GM23338 (cell line): ENCODE data around the gene PURA.

Experiments
- CREB1 ChIP-seq: fragments of 250-450 bp; sonication (Bioruptor Pico); IDR thresholded peaks from 2 replicates; pipeline ENCODE4 v1.5.0; 2020; ENCODE audit warnings: low read depth, mild to moderate bottlenecking, moderate library complexity
- EZH2 ChIP-seq: fragments of 200-600 bp; sonication (generic); IDR thresholded peaks from one replicate; pipeline ENCODE4 v1.8.0; 2017; ENCODE audit warnings: antibody characterized with exemption, mild to moderate bottlenecking, low read depth; ENCODE audit not compliant: unreplicated experiment
- EZH2phosphoT487 ChIP-seq: fragments of 200-600 bp; sonication (generic); IDR thresholded peaks from one replicate; pipeline ENCODE4 v1.8.1; 2018; ENCODE audit warnings: antibody characterized with exemption; ENCODE audit not compliant: unreplicated experiment
- JUNB ChIP-seq: IDR thresholded peaks from one replicate; pipeline ENCODE4 v1.6.1; 2016; ENCODE audit warnings: antibody characterized with exemption; ENCODE audit not compliant: unreplicated experiment
- NANOG ChIP-seq: IDR thresholded peaks from 2 replicates; pipeline ENCODE4 v1.6.1; 2016; ENCODE audit warnings: antibody characterized with exemption, borderline replicate concordance
- POLR2AphosphoS5 ChIP-seq: IDR thresholded peaks from 2 replicates; pipeline ENCODE4 v1.6.1; 2016; ENCODE audit warnings: antibody characterized with exemption, low read depth
- STAT1 ChIP-seq: IDR thresholded peaks from one replicate; pipeline ENCODE4 v1.6.1; 2016; ENCODE audit warnings: antibody characterized with exemption; ENCODE audit not compliant: unreplicated experiment
- ZNF114 ChIP-seq: fragments of 250-450 bp; sonication (Bioruptor Pico); IDR thresholded peaks from 2 replicates; pipeline ENCODE4 v1.5.0; 2020; ENCODE audit warnings: mild to moderate bottlenecking, moderate library complexity
- ZNF331 ChIP-seq: fragments of 250-450 bp; sonication (Bioruptor Pico); IDR thresholded peaks from 2 replicates; pipeline ENCODE4 v1.5.0; 2020; ENCODE audit warnings: low read depth, mild to moderate bottlenecking, moderate library complexity
- ZNF462 ChIP-seq: fragments of 250-450 bp; sonication (Bioruptor Pico); IDR thresholded peaks from 2 replicates; pipeline ENCODE4 v1.5.0; 2020; ENCODE audit warnings: mild to moderate bottlenecking, moderate library complexity
- TF ChIP-seq, protein P1 (sequence below), 2 experiments: fragments of 200-600 bp in 1 of 2; sonication (generic) in 1 of 2; conservative IDR thresholded peaks; 2 replicates each; pipeline versions ENCODE4 v1.5.1 to v1.6.1; 2016 to 2017; ENCODE audit warnings: antibody characterized with exemption in 2 of 2, low read depth in 2 of 2, mild to moderate bottlenecking in 2 of 2, moderate library complexity in 1 of 2
- TF ChIP-seq, protein P2 (sequence below): IDR thresholded peaks from one replicate; pipeline ENCODE4 v1.6.1; 2018; ENCODE audit warnings: antibody characterized with exemption; ENCODE audit not compliant: unreplicated experiment

GRCh38 chr5:140159014-140159927, 45.4 kb downstream of the PURA start:
- TF ChIP-seq, protein P1, sequence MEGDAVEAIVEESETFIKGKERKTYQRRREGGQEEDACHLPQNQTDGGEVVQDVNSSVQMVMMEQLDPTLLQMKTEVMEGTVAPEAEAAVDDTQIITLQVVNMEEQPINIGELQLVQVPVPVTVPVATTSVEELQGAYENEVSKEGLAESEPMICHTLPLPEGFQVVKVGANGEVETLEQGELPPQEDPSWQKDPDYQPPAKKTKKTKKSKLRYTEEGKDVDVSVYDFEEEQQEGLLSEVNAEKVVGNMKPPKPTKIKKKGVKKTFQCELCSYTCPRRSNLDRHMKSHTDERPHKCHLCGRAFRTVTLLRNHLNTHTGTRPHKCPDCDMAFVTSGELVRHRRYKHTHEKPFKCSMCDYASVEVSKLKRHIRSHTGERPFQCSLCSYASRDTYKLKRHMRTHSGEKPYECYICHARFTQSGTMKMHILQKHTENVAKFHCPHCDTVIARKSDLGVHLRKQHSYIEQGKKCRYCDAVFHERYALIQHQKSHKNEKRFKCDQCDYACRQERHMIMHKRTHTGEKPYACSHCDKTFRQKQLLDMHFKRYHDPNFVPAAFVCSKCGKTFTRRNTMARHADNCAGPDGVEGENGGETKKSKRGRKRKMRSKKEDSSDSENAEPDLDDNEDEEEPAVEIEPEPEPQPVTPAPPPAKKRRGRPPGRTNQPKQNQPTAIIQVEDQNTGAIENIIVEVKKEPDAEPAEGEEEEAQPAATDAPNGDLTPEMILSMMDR (conservative IDR thresholded peaks at IDR 0.05; ENCODE audit: low read depth in 2 of 2): no peak
- TF ChIP-seq EZH2 (no peak), JUNB (no peak), ZNF114 (CRISPR knock-in tag) (no peak), POLR2AphosphoS5 (no peak), EZH2phosphoT487 (no peak), ZNF462 (no peak), CREB1 (no peak), STAT1 (no peak), NANOG (no peak), ZNF331 (CRISPR knock-in tag) (no peak)
- TF ChIP-seq, protein P2, sequence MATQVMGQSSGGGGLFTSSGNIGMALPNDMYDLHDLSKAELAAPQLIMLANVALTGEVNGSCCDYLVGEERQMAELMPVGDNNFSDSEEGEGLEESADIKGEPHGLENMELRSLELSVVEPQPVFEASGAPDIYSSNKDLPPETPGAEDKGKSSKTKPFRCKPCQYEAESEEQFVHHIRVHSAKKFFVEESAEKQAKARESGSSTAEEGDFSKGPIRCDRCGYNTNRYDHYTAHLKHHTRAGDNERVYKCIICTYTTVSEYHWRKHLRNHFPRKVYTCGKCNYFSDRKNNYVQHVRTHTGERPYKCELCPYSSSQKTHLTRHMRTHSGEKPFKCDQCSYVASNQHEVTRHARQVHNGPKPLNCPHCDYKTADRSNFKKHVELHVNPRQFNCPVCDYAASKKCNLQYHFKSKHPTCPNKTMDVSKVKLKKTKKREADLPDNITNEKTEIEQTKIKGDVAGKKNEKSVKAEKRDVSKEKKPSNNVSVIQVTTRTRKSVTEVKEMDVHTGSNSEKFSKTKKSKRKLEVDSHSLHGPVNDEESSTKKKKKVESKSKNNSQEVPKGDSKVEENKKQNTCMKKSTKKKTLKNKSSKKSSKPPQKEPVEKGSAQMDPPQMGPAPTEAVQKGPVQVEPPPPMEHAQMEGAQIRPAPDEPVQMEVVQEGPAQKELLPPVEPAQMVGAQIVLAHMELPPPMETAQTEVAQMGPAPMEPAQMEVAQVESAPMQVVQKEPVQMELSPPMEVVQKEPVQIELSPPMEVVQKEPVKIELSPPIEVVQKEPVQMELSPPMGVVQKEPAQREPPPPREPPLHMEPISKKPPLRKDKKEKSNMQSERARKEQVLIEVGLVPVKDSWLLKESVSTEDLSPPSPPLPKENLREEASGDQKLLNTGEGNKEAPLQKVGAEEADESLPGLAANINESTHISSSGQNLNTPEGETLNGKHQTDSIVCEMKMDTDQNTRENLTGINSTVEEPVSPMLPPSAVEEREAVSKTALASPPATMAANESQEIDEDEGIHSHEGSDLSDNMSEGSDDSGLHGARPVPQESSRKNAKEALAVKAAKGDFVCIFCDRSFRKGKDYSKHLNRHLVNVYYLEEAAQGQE: no peak
